Measurements from ENCODE around the gene PTPRE. TPM values are rescaled to one million over a fixed set of nuclear protein-coding genes. Genes with fewer than 3 reads are reported as not detected.

PTPRE gene
- total and polyA plus RNA-seq, 4 donors, result 1.5 to 12.5 (median 3.7) TPM

DNA sequence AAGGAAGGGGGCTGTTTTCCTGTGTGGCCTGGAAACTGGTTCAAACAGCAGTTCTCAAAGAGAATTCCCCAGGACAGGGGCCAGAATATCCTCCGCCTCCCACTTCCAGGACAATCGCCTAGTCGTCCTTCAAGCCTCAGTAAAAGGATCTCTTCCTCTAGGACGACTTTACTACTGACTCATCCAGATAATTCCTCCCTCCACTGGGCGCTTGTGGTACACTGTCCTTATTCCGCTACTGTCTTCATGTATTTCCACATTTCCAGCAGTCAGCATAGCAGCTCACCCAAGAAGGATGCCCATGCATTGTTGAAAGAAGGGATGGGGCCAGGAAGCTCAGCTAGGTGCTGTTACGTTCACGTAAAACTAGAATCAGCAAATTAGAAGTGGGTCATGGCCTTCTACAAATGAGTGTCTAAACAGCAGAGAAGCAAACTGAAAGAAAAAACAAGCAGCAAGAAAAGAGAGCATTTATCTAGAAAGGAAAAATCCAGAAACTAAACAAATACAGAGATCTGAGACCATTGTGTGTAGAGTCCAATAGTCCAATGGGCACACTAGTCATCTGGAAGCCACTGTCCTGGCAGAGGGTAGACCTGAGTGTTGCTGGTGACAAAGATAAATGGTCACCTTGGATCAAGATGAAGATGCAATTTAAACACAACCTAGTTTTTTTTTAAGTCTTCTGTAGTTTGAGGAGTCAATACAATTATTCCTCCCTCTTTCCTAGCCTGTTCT is 40.5 kb upstream of the PTPRE start:
- H3K9ac ChIP-seq (ENCODE audit: low read depth in 1 of 2, low read length in 2 of 2), result no peak overlapping the region
- no peaks in the 10 kb centered on the region for H3K27me3 ChIP-seq (ENCODE audit: control insufficient read depth in 4 of 4, insufficient read depth in 4 of 4, low read length in 3 of 4)
- peaks cover 0 to 4% (median 2%) of the 10 kb centered on the region in 4 donors for H3K9me3 ChIP-seq (ENCODE audit: control insufficient read depth in 4 of 4, low read length in 3 of 4)
- H3K4me1 ChIP-seq (ENCODE audit: control insufficient read depth in 4 of 4, insufficient read depth in 4 of 4, low read length in 3 of 4), result peaks cover 2 to 7% (median 5%) of the 10 kb centered on the region in 4 donors
- 64% methylated on average over 8 of the region's 8 CpGs for WGBS
- DNase-seq (ENCODE audit: low spot score), result no peak
- peak overlapping the region in 1 of 2 donors; percentile 39 for H3K27ac ChIP-seq (ENCODE audit: low read depth in 1 of 2, low read length in 2 of 2)
- TF ChIP-seq FOXA1 (IDR thresholded peaks at IDR 0.05), result peak; percentile 47
- TF ChIP-seq, protein P1, sequence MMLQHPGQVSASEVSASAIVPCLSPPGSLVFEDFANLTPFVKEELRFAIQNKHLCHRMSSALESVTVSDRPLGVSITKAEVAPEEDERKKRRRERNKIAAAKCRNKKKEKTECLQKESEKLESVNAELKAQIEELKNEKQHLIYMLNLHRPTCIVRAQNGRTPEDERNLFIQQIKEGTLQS (IDR thresholded peaks at IDR 0.05), result no peak
- peak in 1 of 2 donors; percentile 62 for TF ChIP-seq RXRA (IDR thresholded peaks at IDR 0.05)
- TF ChIP-seq JUND (IDR thresholded peaks at IDR 0.05), result peak in 1 of 2 donors; percentile 42
- TF ChIP-seq HNF4G (IDR thresholded peaks at IDR 0.05), result peak; percentile 54
- TF ChIP-seq EGR1 (IDR thresholded peaks at IDR 0.05; ENCODE audit: low read depth in 2 of 2), result no peak
- TF ChIP-seq, protein P2, sequence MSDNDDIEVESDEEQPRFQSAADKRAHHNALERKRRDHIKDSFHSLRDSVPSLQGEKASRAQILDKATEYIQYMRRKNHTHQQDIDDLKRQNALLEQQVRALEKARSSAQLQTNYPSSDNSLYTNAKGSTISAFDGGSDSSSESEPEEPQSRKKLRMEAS (IDR thresholded peaks at IDR 0.05), result peak; percentile 20
- TF ChIP-seq GABPA (IDR thresholded peaks at IDR 0.05 in 1 of 2, conservative IDR thresholded peaks at IDR 0.05 in 1 of 2), result no peak
- TF ChIP-seq, protein P3, sequence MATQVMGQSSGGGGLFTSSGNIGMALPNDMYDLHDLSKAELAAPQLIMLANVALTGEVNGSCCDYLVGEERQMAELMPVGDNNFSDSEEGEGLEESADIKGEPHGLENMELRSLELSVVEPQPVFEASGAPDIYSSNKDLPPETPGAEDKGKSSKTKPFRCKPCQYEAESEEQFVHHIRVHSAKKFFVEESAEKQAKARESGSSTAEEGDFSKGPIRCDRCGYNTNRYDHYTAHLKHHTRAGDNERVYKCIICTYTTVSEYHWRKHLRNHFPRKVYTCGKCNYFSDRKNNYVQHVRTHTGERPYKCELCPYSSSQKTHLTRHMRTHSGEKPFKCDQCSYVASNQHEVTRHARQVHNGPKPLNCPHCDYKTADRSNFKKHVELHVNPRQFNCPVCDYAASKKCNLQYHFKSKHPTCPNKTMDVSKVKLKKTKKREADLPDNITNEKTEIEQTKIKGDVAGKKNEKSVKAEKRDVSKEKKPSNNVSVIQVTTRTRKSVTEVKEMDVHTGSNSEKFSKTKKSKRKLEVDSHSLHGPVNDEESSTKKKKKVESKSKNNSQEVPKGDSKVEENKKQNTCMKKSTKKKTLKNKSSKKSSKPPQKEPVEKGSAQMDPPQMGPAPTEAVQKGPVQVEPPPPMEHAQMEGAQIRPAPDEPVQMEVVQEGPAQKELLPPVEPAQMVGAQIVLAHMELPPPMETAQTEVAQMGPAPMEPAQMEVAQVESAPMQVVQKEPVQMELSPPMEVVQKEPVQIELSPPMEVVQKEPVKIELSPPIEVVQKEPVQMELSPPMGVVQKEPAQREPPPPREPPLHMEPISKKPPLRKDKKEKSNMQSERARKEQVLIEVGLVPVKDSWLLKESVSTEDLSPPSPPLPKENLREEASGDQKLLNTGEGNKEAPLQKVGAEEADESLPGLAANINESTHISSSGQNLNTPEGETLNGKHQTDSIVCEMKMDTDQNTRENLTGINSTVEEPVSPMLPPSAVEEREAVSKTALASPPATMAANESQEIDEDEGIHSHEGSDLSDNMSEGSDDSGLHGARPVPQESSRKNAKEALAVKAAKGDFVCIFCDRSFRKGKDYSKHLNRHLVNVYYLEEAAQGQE (IDR thresholded peaks at IDR 0.05), result no peak
- TF ChIP-seq, protein P4, sequence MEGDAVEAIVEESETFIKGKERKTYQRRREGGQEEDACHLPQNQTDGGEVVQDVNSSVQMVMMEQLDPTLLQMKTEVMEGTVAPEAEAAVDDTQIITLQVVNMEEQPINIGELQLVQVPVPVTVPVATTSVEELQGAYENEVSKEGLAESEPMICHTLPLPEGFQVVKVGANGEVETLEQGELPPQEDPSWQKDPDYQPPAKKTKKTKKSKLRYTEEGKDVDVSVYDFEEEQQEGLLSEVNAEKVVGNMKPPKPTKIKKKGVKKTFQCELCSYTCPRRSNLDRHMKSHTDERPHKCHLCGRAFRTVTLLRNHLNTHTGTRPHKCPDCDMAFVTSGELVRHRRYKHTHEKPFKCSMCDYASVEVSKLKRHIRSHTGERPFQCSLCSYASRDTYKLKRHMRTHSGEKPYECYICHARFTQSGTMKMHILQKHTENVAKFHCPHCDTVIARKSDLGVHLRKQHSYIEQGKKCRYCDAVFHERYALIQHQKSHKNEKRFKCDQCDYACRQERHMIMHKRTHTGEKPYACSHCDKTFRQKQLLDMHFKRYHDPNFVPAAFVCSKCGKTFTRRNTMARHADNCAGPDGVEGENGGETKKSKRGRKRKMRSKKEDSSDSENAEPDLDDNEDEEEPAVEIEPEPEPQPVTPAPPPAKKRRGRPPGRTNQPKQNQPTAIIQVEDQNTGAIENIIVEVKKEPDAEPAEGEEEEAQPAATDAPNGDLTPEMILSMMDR (IDR thresholded peaks at IDR 0.05; ENCODE audit: low read depth, low read length, missing input control), result no peak
- no peak for TF ChIP-seq TAF1 (conservative IDR thresholded peaks at IDR 0.05)
- TF ChIP-seq HNF4A (conservative IDR thresholded peaks at IDR 0.05), result peak; percentile 92 to 96
- TF ChIP-seq RAD21 (IDR thresholded peaks at IDR 0.05), result no peak
- TF ChIP-seq SP1 (IDR thresholded peaks at IDR 0.05), result peak; percentile 46
- peak; percentile 27 for TF ChIP-seq FOXA2 (IDR thresholded peaks at IDR 0.05)
- TF ChIP-seq NR2F2 (IDR thresholded peaks at IDR 0.05), result no peak
- peak; percentile 74 for TF ChIP-seq YY1 (IDR thresholded peaks at IDR 0.05)
- TF ChIP-seq, protein P5, sequence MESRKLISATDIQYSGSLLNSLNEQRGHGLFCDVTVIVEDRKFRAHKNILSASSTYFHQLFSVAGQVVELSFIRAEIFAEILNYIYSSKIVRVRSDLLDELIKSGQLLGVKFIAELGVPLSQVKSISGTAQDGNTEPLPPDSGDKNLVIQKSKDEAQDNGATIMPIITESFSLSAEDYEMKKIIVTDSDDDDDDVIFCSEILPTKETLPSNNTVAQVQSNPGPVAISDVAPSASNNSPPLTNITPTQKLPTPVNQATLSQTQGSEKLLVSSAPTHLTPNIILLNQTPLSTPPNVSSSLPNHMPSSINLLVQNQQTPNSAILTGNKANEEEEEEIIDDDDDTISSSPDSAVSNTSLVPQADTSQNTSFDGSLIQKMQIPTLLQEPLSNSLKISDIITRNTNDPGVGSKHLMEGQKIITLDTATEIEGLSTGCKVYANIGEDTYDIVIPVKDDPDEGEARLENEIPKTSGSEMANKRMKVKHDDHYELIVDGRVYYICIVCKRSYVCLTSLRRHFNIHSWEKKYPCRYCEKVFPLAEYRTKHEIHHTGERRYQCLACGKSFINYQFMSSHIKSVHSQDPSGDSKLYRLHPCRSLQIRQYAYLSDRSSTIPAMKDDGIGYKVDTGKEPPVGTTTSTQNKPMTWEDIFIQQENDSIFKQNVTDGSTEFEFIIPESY (IDR thresholded peaks at IDR 0.05), result peak; percentile 15
- no peaks in the 10 kb centered on the region for H3K36me3 ChIP-seq (ENCODE audit: control insufficient read depth in 4 of 4, insufficient read depth in 3 of 4, low read depth in 1 of 4, low read length in 3 of 4)
- no peak overlapping the region for H3K4me3 ChIP-seq (ENCODE audit: low read depth in 1 of 3, low read length in 3 of 3)

Data from liver (tissue), 9 donors.